ENCODE data around the gene DLG1. TPM values are rescaled to one million over a fixed set of nuclear protein-coding genes. Genes with fewer than 3 reads are reported as not detected.
A peak's percentile ranks its signal among the peaks of the same experiment; 100 is the strongest.

Gene DLG1
- total and polyA plus RNA-seq, 4 donors, result 47.8 to 130 (median 67.9) TPM

GRCh38 chr3:197337656-197338055 lies 39.2 kb upstream of the DLG1 start:
- H3K4me3 ChIP-seq (ENCODE audit: low read depth, low read length), result no peak overlapping the region
- H3K36me3 ChIP-seq (ENCODE audit: control insufficient read depth, insufficient read depth, low read length), result no peaks in the 10 kb centered on the region
- H3K27me3 ChIP-seq (ENCODE audit: control insufficient read depth, insufficient read depth, low read length), result no peaks in the 10 kb centered on the region
- DNase-seq (ENCODE audit: low read depth in 4 of 6, low spot score in 6 of 6), result no peak
- H3K4me1 ChIP-seq (ENCODE audit: control insufficient read depth, insufficient read depth, low read length), result peaks cover 16% of the 10 kb centered on the region
- WGBS (ENCODE audit: insufficient coverage), result 93% methylated on average over 2 of the region's 4 CpGs
- no peaks in the 10 kb centered on the region for H3K9me3 ChIP-seq (ENCODE audit: control insufficient read depth, insufficient read depth, low read length)
- no peak overlapping the region for H3K27ac ChIP-seq (ENCODE audit: low read depth, low read length)

- Histone ChIP-seq H3K27ac (ENCODE audit: low read depth, low read length) (no peak overlapping the region), H3K4me3 (ENCODE audit: low read depth, low read length) (no peak overlapping the region), H3K36me3 (ENCODE audit: control insufficient read depth, insufficient read depth, low read length) (no peaks in the 10 kb centered on the region), H3K27me3 (ENCODE audit: control insufficient read depth, insufficient read depth, low read length) (no peaks in the 10 kb centered on the region), H3K4me1 (ENCODE audit: control insufficient read depth, insufficient read depth, low read length) (peaks cover 16% of the 10 kb centered on the region), H3K9me3 (ENCODE audit: control insufficient read depth, insufficient read depth, low read length) (no peaks in the 10 kb centered on the region)
- WGBS (ENCODE audit: insufficient coverage), result no CpG with 5 or more reads among the region's 5 CpGs
- no peak for DNase-seq (ENCODE audit: low read depth in 4 of 6, low spot score in 6 of 6)
Measured at GRCh38 chr3:197337214-197337613, 38.8 kb upstream of the DLG1 start.

- H3K27me3 ChIP-seq (ENCODE audit: control insufficient read depth, insufficient read depth, low read length), result no peaks in the 10 kb centered on the region
- 81% methylated on average over 3 of the region's 4 CpGs for WGBS (ENCODE audit: insufficient coverage)
- H3K27ac ChIP-seq (ENCODE audit: low read depth, low read length), result no peak overlapping the region
- no peaks in the 10 kb centered on the region for H3K36me3 ChIP-seq (ENCODE audit: control insufficient read depth, insufficient read depth, low read length)
- H3K4me1 ChIP-seq (ENCODE audit: control insufficient read depth, insufficient read depth, low read length), result peaks cover 16% of the 10 kb centered on the region
- no peak for DNase-seq (ENCODE audit: low read depth in 4 of 6, low spot score in 6 of 6)
- H3K9me3 ChIP-seq (ENCODE audit: control insufficient read depth, insufficient read depth, low read length), result no peaks in the 10 kb centered on the region
- H3K4me3 ChIP-seq (ENCODE audit: low read depth, low read length), result no peak overlapping the region
Measured at GRCh38 chr3:197336348-197336747, 37.9 kb upstream of the DLG1 start.

GRCh38 chr3:197335428-197336132 lies 37.2 kb upstream of the DLG1 start:
- H3K27me3 ChIP-seq (ENCODE audit: control insufficient read depth, insufficient read depth, low read length), result no peaks in the 10 kb centered on the region
- DNase-seq (ENCODE audit: low read depth in 4 of 6, low spot score in 6 of 6), result no peak
- WGBS (ENCODE audit: insufficient coverage), result 75% methylated on average over 12 of the region's 13 CpGs
- peaks cover 16% of the 10 kb centered on the region for H3K4me1 ChIP-seq (ENCODE audit: control insufficient read depth, insufficient read depth, low read length)
- H3K9me3 ChIP-seq (ENCODE audit: control insufficient read depth, insufficient read depth, low read length), result no peaks in the 10 kb centered on the region
- H3K4me3 ChIP-seq (ENCODE audit: low read depth, low read length), result no peak overlapping the region
- no peak overlapping the region for H3K27ac ChIP-seq (ENCODE audit: low read depth, low read length)
- no peaks in the 10 kb centered on the region for H3K36me3 ChIP-seq (ENCODE audit: control insufficient read depth, insufficient read depth, low read length)

- Histone ChIP-seq H3K27me3 (ENCODE audit: control insufficient read depth, insufficient read depth, low read length) (no peaks in the 10 kb centered on the region), H3K27ac (ENCODE audit: low read depth, low read length) (no peak overlapping the region), H3K9me3 (ENCODE audit: control insufficient read depth, insufficient read depth, low read length) (no peaks in the 10 kb centered on the region), H3K4me3 (ENCODE audit: low read depth, low read length) (no peak overlapping the region), H3K4me1 (ENCODE audit: control insufficient read depth, insufficient read depth, low read length) (peaks cover 8% of the 10 kb centered on the region), H3K36me3 (ENCODE audit: control insufficient read depth, insufficient read depth, low read length) (no peaks in the 10 kb centered on the region)
- peak in 1 of 6 donors; percentile 75 for DNase-seq (ENCODE audit: low read depth in 4 of 6, low spot score in 6 of 6)
- 68% methylated on average over 4 of the region's 11 CpGs for WGBS (ENCODE audit: insufficient coverage)
Measured at GRCh38 chr3:197333901-197334639, 35.7 kb upstream of the DLG1 start.

- DNase-seq (ENCODE audit: low read depth in 4 of 6, low spot score in 6 of 6), result no peak
- 85% methylated on average over 3 of the region's 3 CpGs for WGBS (ENCODE audit: insufficient coverage)
- H3K36me3 ChIP-seq (ENCODE audit: control insufficient read depth, insufficient read depth, low read length), result no peaks in the 10 kb centered on the region
- H3K4me3 ChIP-seq (ENCODE audit: low read depth, low read length), result no peak overlapping the region
- H3K4me1 ChIP-seq (ENCODE audit: control insufficient read depth, insufficient read depth, low read length), result peaks cover 8% of the 10 kb centered on the region
- no peaks in the 10 kb centered on the region for H3K9me3 ChIP-seq (ENCODE audit: control insufficient read depth, insufficient read depth, low read length)
- H3K27ac ChIP-seq (ENCODE audit: low read depth, low read length), result no peak overlapping the region
- no peaks in the 10 kb centered on the region for H3K27me3 ChIP-seq (ENCODE audit: control insufficient read depth, insufficient read depth, low read length)
Measured at GRCh38 chr3:197331131-197331530, 32.7 kb upstream of the DLG1 start.

GRCh38 chr3:197329382-197329781 lies 31.0 kb upstream of the DLG1 start:
- no peaks in the 10 kb centered on the region for H3K9me3 ChIP-seq (ENCODE audit: control insufficient read depth, insufficient read depth, low read length)
- 14% methylated on average over 1 of the region's 3 CpGs for WGBS (ENCODE audit: insufficient coverage)
- H3K4me3 ChIP-seq (ENCODE audit: low read depth, low read length), result no peak overlapping the region
- H3K27ac ChIP-seq (ENCODE audit: low read depth, low read length), result no peak overlapping the region
- no peaks in the 10 kb centered on the region for H3K36me3 ChIP-seq (ENCODE audit: control insufficient read depth, insufficient read depth, low read length)
- no peak for DNase-seq (ENCODE audit: low read depth in 4 of 6, low spot score in 6 of 6)
- H3K27me3 ChIP-seq (ENCODE audit: control insufficient read depth, insufficient read depth, low read length), result no peaks in the 10 kb centered on the region
- H3K4me1 ChIP-seq (ENCODE audit: control insufficient read depth, insufficient read depth, low read length), result no peaks in the 10 kb centered on the region

GRCh38 chr3:197328198-197328597 lies 29.8 kb upstream of the DLG1 start:
- Histone ChIP-seq H3K4me1 (ENCODE audit: control insufficient read depth, insufficient read depth, low read length) (no peaks in the 10 kb centered on the region), H3K9me3 (ENCODE audit: control insufficient read depth, insufficient read depth, low read length) (no peaks in the 10 kb centered on the region), H3K4me3 (ENCODE audit: low read depth, low read length) (no peak overlapping the region), H3K27ac (ENCODE audit: low read depth, low read length) (no peak overlapping the region), H3K36me3 (ENCODE audit: control insufficient read depth, insufficient read depth, low read length) (no peaks in the 10 kb centered on the region), H3K27me3 (ENCODE audit: control insufficient read depth, insufficient read depth, low read length) (no peaks in the 10 kb centered on the region)
- 93% methylated on average over 3 of the region's 6 CpGs for WGBS (ENCODE audit: insufficient coverage)
- no peak for DNase-seq (ENCODE audit: low read depth in 4 of 6, low spot score in 6 of 6)

GRCh38 chr3:197327701-197328100 lies 29.3 kb upstream of the DLG1 start:
- no peak for DNase-seq (ENCODE audit: low read depth in 4 of 6, low spot score in 6 of 6)
- no peaks in the 10 kb centered on the region for H3K9me3 ChIP-seq (ENCODE audit: control insufficient read depth, insufficient read depth, low read length)
- no peak overlapping the region for H3K27ac ChIP-seq (ENCODE audit: low read depth, low read length)
- 69% methylated on average over 2 of the region's 3 CpGs for WGBS (ENCODE audit: insufficient coverage)
- no peak overlapping the region for H3K4me3 ChIP-seq (ENCODE audit: low read depth, low read length)
- H3K36me3 ChIP-seq (ENCODE audit: control insufficient read depth, insufficient read depth, low read length), result no peaks in the 10 kb centered on the region
- no peaks in the 10 kb centered on the region for H3K27me3 ChIP-seq (ENCODE audit: control insufficient read depth, insufficient read depth, low read length)
- no peaks in the 10 kb centered on the region for H3K4me1 ChIP-seq (ENCODE audit: control insufficient read depth, insufficient read depth, low read length)

- Histone ChIP-seq H3K4me1 (ENCODE audit: control insufficient read depth, insufficient read depth, low read length) (no peaks in the 10 kb centered on the region), H3K9me3 (ENCODE audit: control insufficient read depth, insufficient read depth, low read length) (no peaks in the 10 kb centered on the region), H3K27ac (ENCODE audit: low read depth, low read length) (no peak overlapping the region), H3K27me3 (ENCODE audit: control insufficient read depth, insufficient read depth, low read length) (no peaks in the 10 kb centered on the region), H3K4me3 (ENCODE audit: low read depth, low read length) (no peak overlapping the region), H3K36me3 (ENCODE audit: control insufficient read depth, insufficient read depth, low read length) (no peaks in the 10 kb centered on the region)
- 89% methylated on average over 3 of the region's 7 CpGs for WGBS (ENCODE audit: insufficient coverage)
- DNase-seq (ENCODE audit: low read depth in 4 of 6, low spot score in 6 of 6), result no peak
Measured at GRCh38 chr3:197325773-197326172, 27.4 kb upstream of the DLG1 start.

All from spinal cord (tissue), 10 donors.